Amygdala (tissue), 56 donors: Measurements from ENCODE around the gene PIK3R3.

ENCODE experiments used
- DNase-seq, 56 donors: peaks; one replicate each; lab custom pipeline; 2025; lab: John Stamatoyannopoulos, UW

PIK3R3 gene

DNA sequence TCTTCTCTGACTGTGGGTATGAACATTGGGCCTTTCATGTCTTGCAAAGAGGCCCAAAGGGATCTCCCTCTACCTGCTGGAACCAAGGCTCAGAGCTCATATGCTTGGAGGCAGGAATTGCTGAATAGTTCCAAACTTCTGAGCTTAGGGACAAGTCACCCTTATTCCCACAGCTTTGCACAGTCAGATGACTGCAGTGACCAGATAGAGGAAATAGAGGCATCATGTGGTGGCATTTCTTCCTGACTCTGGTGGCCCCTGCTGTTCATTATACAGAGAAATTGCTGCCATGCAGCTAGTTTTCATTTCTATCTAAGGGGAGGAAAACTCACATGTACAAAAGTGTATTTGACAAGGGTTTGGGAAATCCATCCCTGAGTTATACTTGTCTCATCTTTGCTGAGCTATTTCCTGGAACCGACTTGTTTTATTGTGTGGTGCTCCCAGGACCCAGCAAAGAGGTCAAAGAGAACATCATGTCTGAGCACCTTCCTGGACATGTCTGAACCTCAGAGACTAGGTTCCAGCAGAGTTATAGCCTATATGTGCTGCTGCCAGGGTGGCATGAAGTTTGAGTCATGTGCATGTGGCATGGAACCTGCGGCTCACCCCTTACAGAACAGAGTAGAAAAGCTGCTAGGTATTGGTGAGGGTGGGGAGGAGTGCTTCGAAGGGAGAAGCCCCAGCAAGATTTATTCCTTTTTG is 131.2 kb downstream of the PIK3R3 start:
- DNase-seq, result no peak

DNA sequence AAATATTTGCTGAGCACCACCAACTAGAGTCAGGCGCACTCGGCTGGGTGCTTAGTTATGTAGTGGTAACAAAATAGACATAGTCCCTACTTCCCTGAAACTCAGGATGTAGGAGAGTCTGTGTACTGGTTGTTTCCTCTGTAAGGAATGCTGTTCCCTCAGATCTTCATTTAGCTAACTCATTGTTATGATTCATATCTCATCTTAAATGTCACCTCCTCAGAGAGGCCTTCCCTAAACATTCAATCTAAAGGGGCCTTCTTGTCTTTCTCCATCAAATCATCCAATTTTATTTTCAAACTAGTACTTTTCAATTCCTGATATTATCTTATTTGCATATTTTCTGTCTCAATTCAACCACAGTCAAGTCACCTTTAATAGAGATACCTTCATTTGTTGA is 132.9 kb downstream of the PIK3R3 start:
- no peak for DNase-seq

DNA sequence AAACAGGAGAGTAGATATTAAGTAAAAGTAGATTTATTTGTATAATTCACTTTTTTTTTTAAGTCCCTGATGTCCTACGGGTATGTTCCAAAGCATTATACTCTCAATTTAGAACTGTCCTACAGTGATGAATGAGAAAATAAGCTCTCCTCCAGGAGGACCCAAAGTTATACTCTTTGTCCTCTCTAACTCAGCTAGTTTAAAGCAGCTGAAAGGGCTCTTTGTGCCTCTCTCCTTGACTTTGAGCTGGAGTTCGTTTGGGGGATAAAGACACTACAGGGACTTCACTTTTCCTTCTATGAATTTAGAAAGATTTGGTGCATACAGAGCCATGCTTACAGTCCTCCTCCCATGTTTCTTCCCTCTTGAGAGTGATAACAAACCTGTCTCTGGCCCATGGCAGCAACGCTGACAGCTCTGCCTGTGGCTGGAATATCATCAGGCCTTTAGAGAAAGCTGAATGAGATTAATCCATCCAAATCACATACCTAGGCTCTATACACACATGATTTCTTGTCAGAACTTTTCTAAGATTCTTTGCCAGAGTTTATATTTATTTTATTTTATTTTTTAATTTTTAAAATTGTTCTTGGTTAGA is 134.3 kb downstream of the PIK3R3 start:
- DNase-seq, result no peak

DNA sequence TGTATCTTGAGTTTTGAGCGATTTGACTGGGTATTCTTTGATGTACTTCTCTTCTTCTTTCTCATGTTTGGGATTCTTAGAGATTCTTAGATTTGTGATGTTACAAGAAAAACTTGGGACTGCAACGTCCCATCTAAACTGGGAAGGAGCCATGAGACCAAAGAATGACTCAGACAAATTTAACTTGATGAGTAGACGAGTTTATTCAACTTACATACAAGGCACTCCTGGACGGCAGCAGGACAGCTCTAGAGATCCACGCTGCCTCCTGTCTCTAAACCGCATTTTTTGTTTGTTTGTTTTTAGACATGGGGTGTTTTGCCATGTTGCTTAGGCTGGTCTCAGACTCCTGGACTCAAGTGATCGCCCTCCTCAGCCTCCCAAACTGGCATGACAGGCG is 137.1 kb downstream of the PIK3R3 start:
- no peak for DNase-seq

DNA sequence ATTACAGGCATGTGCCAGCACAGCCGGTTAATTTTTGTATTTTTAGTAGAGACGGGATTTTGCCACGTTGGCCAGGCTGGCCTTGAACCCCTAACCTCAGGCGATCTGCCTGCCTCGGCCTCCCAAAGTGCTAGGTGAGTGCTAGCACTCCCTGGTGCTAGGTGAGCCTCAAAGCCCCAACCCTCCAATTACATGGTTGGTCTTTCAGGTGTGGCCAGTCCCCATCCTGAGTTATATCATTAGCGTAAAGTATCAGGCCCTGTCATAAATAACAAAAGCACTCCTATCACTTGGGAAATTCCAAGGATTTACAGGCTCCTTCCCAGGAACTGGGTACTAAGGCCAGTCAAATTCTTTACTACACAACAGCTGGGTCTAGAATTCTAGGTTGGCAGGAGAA is 138.0 kb downstream of the PIK3R3 start:
- DNase-seq, result no peak
